ENCODE results near the gene PPARA. TPM values are rescaled to one million over a fixed set of nuclear protein-coding genes. Genes with fewer than 3 reads are reported as not detected.

PPARA gene
- total and polyA plus RNA-seq, 2 donors, result 3.6 to 4.5 TPM

DNA sequence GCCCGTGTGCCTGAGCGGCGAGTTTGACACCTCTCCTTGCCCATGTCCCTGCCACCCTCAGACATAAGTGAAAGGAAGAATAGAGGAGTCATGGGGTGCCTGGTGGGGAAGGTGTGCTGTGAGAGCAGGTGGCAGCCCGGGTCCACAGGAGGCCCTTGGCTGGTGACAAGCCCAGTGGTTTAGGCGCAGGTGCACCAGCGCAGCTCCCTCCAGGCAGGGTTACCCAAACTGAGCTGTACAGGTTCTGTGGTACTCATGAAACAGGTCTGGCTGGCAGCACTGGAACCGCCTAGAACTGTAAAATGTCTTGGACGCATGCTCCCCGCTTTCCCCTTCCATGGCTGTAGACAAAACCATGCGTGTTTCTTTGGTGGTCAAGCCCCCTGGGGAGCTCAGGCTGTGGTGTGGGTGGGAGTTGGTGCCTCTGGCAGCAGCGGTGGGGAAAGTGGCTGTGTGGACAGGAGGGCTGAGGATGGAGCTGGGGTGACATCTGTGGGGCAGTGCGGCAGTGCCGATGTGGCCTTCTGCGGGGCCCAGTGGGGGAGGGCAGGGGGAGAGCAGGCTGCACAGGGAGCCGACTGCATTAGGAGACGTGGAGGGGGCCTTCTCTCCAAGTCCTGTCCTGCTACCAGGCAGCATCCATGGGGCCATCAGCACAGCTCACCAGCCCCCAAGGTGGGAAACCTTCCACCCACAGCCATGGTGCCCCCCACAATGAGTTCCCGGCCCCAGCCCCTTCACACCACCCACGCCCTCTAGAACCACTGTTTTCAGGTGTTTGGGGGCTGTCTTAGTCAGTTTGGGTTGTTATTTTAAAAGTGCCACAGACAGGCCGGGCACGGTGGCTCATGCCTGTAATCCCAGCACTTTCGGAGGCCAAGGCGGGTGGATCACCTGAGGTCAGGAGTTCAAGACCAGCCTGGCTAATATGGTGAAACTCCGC is 140.8 kb downstream of the PPARA start:
- no peak overlapping the region for H3K4me3 ChIP-seq (ENCODE audit: low read length in 2 of 2)
- H3K9me3 ChIP-seq (ENCODE audit: control insufficient read depth in 2 of 2, insufficient read depth in 1 of 2, low read length in 1 of 2), result peaks cover 0 to 4% of the 10 kb centered on the region in 2 donors
- no peak for DNase-seq (ENCODE audit: low read depth in 6 of 9, low spot score in 9 of 9)
- no peak overlapping the region for H3K27ac ChIP-seq (ENCODE audit: low read depth in 1 of 2, low read length in 1 of 2)
- 96% methylated on average over 23 of the region's 23 CpGs for WGBS
- peaks cover 0 to 6% of the 10 kb centered on the region in 2 donors for H3K27me3 ChIP-seq (ENCODE audit: control insufficient read depth in 2 of 2, insufficient read depth in 1 of 2, low read length in 1 of 2)
- peaks cover 20 to 38% of the 10 kb centered on the region in 2 donors for H3K4me1 ChIP-seq (ENCODE audit: control insufficient read depth in 2 of 2, insufficient read depth in 2 of 2, low read length in 2 of 2)
- no peaks in the 10 kb centered on the region for H3K36me3 ChIP-seq (ENCODE audit: control insufficient read depth in 2 of 2, insufficient read depth in 2 of 2, low read length in 1 of 2)

DNA sequence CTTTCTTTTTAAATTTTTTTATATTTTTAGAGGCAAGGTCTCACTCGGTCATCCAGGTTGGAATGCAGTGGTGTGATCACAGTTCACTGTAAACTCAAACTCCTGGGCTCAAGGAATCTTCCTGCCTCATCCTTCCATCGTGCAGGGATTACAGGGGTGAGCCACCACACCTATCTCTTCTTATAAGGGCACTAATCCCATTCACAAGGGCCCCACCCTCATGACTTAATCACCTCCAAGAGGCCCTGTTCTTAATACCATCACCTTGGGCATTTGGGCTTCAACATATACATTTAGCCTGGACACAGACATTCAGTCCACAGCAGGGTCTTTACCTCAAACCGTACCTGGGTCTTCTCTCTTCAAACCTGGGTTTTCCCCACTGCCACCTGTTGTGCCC is 141.8 kb downstream of the PPARA start:
- peaks cover 0 to 6% of the 10 kb centered on the region in 2 donors for H3K27me3 ChIP-seq (ENCODE audit: control insufficient read depth in 2 of 2, insufficient read depth in 1 of 2, low read length in 1 of 2)
- no peak for DNase-seq (ENCODE audit: low read depth in 6 of 9, low spot score in 9 of 9)
- no peak overlapping the region for H3K4me3 ChIP-seq (ENCODE audit: low read length in 2 of 2)
- WGBS, result 98% methylated on average over 3 of the region's 3 CpGs
- no peak overlapping the region for H3K27ac ChIP-seq (ENCODE audit: low read depth in 1 of 2, low read length in 1 of 2)
- no peaks in the 10 kb centered on the region for H3K36me3 ChIP-seq (ENCODE audit: control insufficient read depth in 2 of 2, insufficient read depth in 2 of 2, low read length in 1 of 2)
- H3K9me3 ChIP-seq (ENCODE audit: control insufficient read depth in 2 of 2, insufficient read depth in 1 of 2, low read length in 1 of 2), result peaks cover 0 to 6% of the 10 kb centered on the region in 2 donors
- H3K4me1 ChIP-seq (ENCODE audit: control insufficient read depth in 2 of 2, insufficient read depth in 2 of 2, low read length in 2 of 2), result peaks cover 21 to 45% of the 10 kb centered on the region in 2 donors

DNA sequence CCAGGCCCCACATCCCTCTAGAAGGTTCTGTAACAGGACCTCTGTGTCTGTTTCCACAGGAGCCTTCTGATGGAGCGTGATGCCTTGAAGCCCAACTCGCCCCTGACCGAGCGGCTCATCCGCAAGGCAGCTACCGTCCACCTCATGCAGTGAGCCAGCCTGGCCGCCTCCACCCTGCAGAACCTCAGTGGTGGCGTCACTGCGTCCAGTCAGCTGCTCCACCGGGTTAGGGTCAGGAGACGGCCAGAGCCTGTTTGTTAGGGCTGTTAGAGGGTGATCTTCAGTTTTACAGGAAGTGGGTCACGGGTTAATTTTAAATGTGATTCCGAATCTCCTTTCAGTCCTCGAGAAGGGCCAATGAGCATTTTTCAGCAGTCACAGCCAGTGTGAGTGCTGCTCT is 142.4 kb downstream of the PPARA start:
- 97% methylated on average over 14 of the region's 14 CpGs for WGBS
- Histone ChIP-seq H3K4me3 (ENCODE audit: low read length in 2 of 2) (no peak overlapping the region), H3K27me3 (ENCODE audit: control insufficient read depth in 2 of 2, insufficient read depth in 1 of 2, low read length in 1 of 2) (peaks cover 0 to 6% of the 10 kb centered on the region in 2 donors), H3K9me3 (ENCODE audit: control insufficient read depth in 2 of 2, insufficient read depth in 1 of 2, low read length in 1 of 2) (peaks cover 0 to 8% of the 10 kb centered on the region in 2 donors), H3K27ac (ENCODE audit: low read depth in 1 of 2, low read length in 1 of 2) (peak overlapping the region in 1 of 2 donors; percentile 73), H3K4me1 (ENCODE audit: control insufficient read depth in 2 of 2, insufficient read depth in 2 of 2, low read length in 2 of 2) (peaks cover 27 to 50% of the 10 kb centered on the region in 2 donors), H3K36me3 (ENCODE audit: control insufficient read depth in 2 of 2, insufficient read depth in 2 of 2, low read length in 1 of 2) (no peaks in the 10 kb centered on the region)
- no peak for DNase-seq (ENCODE audit: low read depth in 6 of 9, low spot score in 9 of 9)

Other genes starting within 250 kb of the PPARA start
- 0.66 TPM for gene WNT7B, start 173.4 kb upstream of the PPARA start, total RNA-seq
- gene WNT7B, start 173.4 kb upstream of the PPARA start, polyA plus RNA-seq, result 0.96 TPM
- 15.5 TPM for gene CDPF1, start 99.8 kb downstream of the PPARA start, total RNA-seq
- 16.1 TPM for gene CDPF1, start 99.8 kb downstream of the PPARA start, polyA plus RNA-seq
- not detected for gene PKDREJ, start 112.8 kb downstream of the PPARA start, total RNA-seq
- gene PKDREJ, start 112.8 kb downstream of the PPARA start, polyA plus RNA-seq, result 0.02 TPM
- gene TTC38, start 117.5 kb downstream of the PPARA start, total RNA-seq, result 4.6 TPM
- 10.3 TPM for gene TTC38, start 117.5 kb downstream of the PPARA start, polyA plus RNA-seq
- gene GTSE1, start 146.3 kb downstream of the PPARA start, total RNA-seq, result 14.1 TPM
- 4.4 TPM for gene GTSE1, start 146.3 kb downstream of the PPARA start, polyA plus RNA-seq
- 27.4 TPM for gene TRMU, start 185.2 kb downstream of the PPARA start, total RNA-seq
- gene TRMU, start 185.2 kb downstream of the PPARA start, polyA plus RNA-seq, result 28.7 TPM

Data from thymus (tissue), 11 donors.